ENCODE measurements around the gene PCSK5. TPM values are rescaled to one million over a fixed set of nuclear protein-coding genes. Genes with fewer than 3 reads are reported as not detected.

PCSK5 gene
- total RNA-seq, 2 experiments from 2014 or later = 3.0 to 3.1 TPM

DNA sequence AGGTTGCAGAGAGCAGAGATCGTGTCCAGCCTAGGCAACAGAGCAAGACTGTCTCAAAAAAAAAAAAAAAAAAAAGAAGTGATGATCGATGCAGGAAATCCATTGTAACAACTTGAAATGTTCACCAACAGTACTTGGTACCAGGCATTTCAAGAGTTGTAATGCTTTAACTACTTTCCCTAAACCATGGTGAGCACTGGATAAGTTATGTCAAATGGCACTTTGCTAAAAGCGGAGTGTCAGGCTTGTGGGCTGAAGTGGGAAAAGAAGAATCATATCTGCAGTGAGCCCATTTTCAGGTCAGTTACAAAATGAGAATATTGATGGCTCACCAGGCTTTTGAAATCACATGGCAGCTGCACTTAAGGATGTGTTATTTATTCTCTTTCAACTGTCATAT lies 301.5 kb downstream of the PCSK5 start:
- no peak overlapping the region for H3K4me3 Mint-ChIP-seq
- no peaks in the 10 kb centered on the region for H3K9me3 Mint-ChIP-seq (ENCODE audit: low read depth)
- ChIA-PET CTCF (no interaction called here), POLR2A (no interaction called here)
- H3K27ac Mint-ChIP-seq = no peak overlapping the region
- no peak for DNase-seq
- ATAC-seq = no peak
- H3K4me1 Mint-ChIP-seq = no peaks in the 10 kb centered on the region
- H3K36me3 Mint-ChIP-seq (ENCODE audit: low read depth) = peaks cover 23% of the 10 kb centered on the region
- intact Hi-C loops (cut with DNase I, micrococcal nuclease) = no loop called here
- no peaks in the 10 kb centered on the region for H3K27me3 Mint-ChIP-seq

DNA sequence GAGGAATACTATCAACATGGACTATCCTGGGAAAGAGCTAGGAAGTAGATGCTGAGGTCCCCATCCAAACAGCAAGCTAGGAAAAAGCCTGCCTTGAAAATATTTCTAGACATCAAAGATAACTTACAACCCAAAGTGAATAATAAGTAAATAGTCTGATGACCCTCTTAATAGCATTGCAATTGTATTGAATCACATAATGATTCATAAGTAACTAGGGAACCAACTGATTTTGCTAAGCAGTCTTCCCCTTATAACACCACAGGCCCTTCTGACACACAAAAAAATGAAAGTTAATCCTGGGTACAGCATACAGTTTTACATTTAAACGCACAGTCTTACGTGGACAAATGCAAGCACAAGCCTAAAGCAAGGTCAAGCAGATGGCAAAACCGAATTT lies 304.4 kb downstream of the PCSK5 start:
- no peak overlapping the region for H3K4me3 Mint-ChIP-seq
- H3K36me3 Mint-ChIP-seq (ENCODE audit: low read depth) = peaks cover 19% of the 10 kb centered on the region
- H3K27me3 Mint-ChIP-seq = no peaks in the 10 kb centered on the region
- DNase-seq (no peak), ATAC-seq (no peak)
- no peaks in the 10 kb centered on the region for H3K9me3 Mint-ChIP-seq (ENCODE audit: low read depth)
- ChIA-PET POLR2A (no interaction called here), CTCF (interaction anchor here (0.6 kb wide), 1 partner anchor 183 kb away, joined by 3 read pairs; no protein-coding TSS in a partner anchor)
- intact Hi-C loops (cut with DNase I, micrococcal nuclease) = no loop called here
- H3K4me1 Mint-ChIP-seq = no peaks in the 10 kb centered on the region
- H3K27ac Mint-ChIP-seq = no peak overlapping the region

- ChIA-PET CTCF (no interaction called here), POLR2A (no interaction called here)
- no peak for DNase-seq
- Mint-ChIP-seq H3K36me3 (ENCODE audit: low read depth) (peaks cover 2% of the 10 kb centered on the region), H3K27ac (no peak overlapping the region), H3K4me3 (no peak overlapping the region), H3K27me3 (no peaks in the 10 kb centered on the region), H3K4me1 (no peaks in the 10 kb centered on the region), H3K9me3 (ENCODE audit: low read depth) (no peaks in the 10 kb centered on the region)
- intact Hi-C loops (cut with DNase I, micrococcal nuclease) = no loop called here
- ATAC-seq = no peak
Observed at GRCh38 chr9:76198336-76198735, 307.9 kb downstream of the PCSK5 start.

DNA sequence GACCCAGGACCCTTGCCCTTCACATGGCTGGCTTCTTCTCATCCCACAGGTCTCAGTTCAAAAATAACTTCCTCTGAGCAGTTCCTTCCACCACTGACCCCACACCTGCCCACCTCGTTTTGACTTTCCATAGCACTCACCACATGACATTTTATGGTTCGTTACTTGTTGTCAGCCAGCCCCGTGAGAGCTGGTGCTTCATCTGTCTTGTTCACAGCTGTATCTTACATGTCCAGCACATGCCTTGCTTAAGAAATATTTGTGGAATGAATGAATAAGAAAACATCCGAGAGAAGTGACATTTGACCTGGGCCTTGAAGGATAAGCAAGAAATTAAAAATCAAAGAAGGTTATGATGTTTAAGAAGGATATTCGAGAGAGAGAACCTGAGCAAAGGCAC lies 309.8 kb downstream of the PCSK5 start:
- intact Hi-C loops (cut with DNase I, micrococcal nuclease) = no loop called here
- ChIA-PET CTCF (no interaction called here), POLR2A (no interaction called here)
- Mint-ChIP-seq H3K27me3 (peaks cover 3% of the 10 kb centered on the region), H3K36me3 (ENCODE audit: low read depth) (no peaks in the 10 kb centered on the region), H3K27ac (no peak overlapping the region), H3K4me1 (no peaks in the 10 kb centered on the region), H3K9me3 (ENCODE audit: low read depth) (no peaks in the 10 kb centered on the region), H3K4me3 (no peak overlapping the region)
- no peak for DNase-seq
- ATAC-seq = no peak

- H3K4me3 Mint-ChIP-seq = no peak overlapping the region
- intact Hi-C loops (cut with DNase I, micrococcal nuclease) = no loop called here
- H3K27ac Mint-ChIP-seq = no peak overlapping the region
- H3K36me3 Mint-ChIP-seq (ENCODE audit: low read depth) = no peaks in the 10 kb centered on the region
- ATAC-seq (no peak), DNase-seq (no peak)
- H3K9me3 Mint-ChIP-seq (ENCODE audit: low read depth) = no peaks in the 10 kb centered on the region
- ChIA-PET POLR2A (no interaction called here), CTCF (no interaction called here)
- H3K27me3 Mint-ChIP-seq = peaks cover 4% of the 10 kb centered on the region
- H3K4me1 Mint-ChIP-seq = no peaks in the 10 kb centered on the region
Observed at GRCh38 chr9:76200745-76201144, 310.3 kb downstream of the PCSK5 start.

DNA sequence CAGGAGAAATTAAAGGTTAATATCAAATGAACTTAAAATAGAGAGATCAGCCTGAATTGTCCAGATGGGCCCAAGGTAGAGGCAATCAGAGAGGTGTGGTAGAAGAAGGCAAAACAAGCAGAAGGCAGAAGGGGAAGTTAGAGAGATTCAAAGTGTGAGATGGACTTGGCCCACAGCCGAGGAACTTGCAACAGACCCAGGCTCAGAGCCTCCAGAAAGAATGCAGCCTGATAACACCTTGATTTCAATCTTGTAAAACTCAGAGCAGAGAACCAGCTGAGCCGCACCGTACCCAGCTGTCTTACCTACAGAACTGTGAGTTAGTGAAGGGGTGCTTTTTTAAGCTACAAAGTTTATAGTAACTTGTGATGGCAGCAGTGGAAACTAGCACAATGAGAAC lies 312.9 kb downstream of the PCSK5 start:
- CTCF ChIA-PET = interaction anchor here (0.7 kb wide), 1 partner anchor 335 kb away, joined by 3 read pairs; no protein-coding TSS in a partner anchor
- peaks cover 5% of the 10 kb centered on the region for H3K27me3 Mint-ChIP-seq
- no peak overlapping the region for H3K4me3 Mint-ChIP-seq

DNA sequence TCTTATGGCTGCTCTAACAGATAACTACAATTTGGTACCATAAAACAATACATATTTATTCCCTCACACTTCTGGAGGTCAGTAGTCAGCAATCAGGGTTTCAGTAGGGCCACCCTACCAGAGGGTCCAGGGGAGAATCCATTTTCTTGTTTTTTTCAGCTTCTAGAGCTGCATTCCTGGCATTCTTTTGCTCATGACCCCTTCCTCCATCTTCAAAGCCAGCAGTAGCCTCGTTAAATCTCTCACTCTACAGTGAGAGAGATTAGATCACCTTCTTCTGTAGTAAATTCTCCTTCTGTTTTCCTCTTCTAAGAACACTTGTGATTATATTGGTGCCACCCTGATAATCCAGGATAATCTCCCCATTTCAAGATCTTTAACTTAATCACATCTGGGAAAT lies 316.3 kb downstream of the PCSK5 start:
- Mint-ChIP-seq H3K9me3 (ENCODE audit: low read depth) (no peaks in the 10 kb centered on the region), H3K27ac (no peak overlapping the region), H3K4me3 (no peak overlapping the region), H3K36me3 (ENCODE audit: low read depth) (no peaks in the 10 kb centered on the region), H3K4me1 (no peaks in the 10 kb centered on the region), H3K27me3 (peaks cover 7% of the 10 kb centered on the region)
- ATAC-seq = no peak
- no peak for DNase-seq
- POLR2A ChIA-PET = interaction anchor here (0.6 kb wide), 1 partner anchor 287 kb away, joined by 3 read pairs; no protein-coding TSS in a partner anchor
- CTCF ChIA-PET = no interaction called here
- intact Hi-C loops (cut with DNase I, micrococcal nuclease) = no loop called here

More for the DNA sequence above, 312.9 kb downstream of the PCSK5 start:
- no peaks in the 10 kb centered on the region for H3K9me3 Mint-ChIP-seq (ENCODE audit: low read depth)
- no peaks in the 10 kb centered on the region for H3K4me1 Mint-ChIP-seq
- intact Hi-C loops (cut with DNase I, micrococcal nuclease) = no loop called here
- no peak for ATAC-seq
- no peak overlapping the region for H3K27ac Mint-ChIP-seq
- DNase-seq = no peak
- no peaks in the 10 kb centered on the region for H3K36me3 Mint-ChIP-seq (ENCODE audit: low read depth)
- POLR2A ChIA-PET = interaction anchor here (0.5 kb wide), 1 partner anchor 24 kb away, joined by 6 read pairs; no protein-coding TSS in a partner anchor

DNA sequence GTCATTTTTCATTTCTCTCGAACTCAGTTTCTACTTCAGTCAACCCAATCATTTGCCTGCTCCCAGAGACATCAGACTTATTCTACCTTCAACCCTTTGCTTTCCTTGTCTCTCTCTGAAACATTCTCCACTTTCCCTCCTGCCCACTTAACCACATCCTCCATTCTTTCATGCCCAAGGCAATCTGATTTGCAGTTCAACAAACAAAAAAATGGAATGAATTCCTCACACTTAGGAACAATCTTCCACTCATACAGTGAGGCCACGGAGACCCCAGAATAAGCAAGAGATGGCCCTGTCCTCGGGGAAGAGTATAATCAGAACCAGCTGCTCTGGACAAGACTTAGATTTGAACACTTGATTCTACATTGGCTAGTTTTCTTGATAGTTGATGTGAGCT lies 323.3 kb downstream of the PCSK5 start:
- H3K9me3 Mint-ChIP-seq (ENCODE audit: low read depth) = no peaks in the 10 kb centered on the region
- no peak overlapping the region for H3K27ac Mint-ChIP-seq
- no peak for ATAC-seq
- no peaks in the 10 kb centered on the region for H3K36me3 Mint-ChIP-seq (ENCODE audit: low read depth)
- ChIA-PET CTCF (no interaction called here), POLR2A (no interaction called here)
- H3K27me3 Mint-ChIP-seq = peaks cover 2% of the 10 kb centered on the region
- H3K4me3 Mint-ChIP-seq = no peak overlapping the region
- intact Hi-C loops (cut with DNase I, micrococcal nuclease) = no loop called here
- no peak for DNase-seq
- H3K4me1 Mint-ChIP-seq = no peaks in the 10 kb centered on the region

GRCh38 chr9:76215066-76215465 lies 324.6 kb downstream of the PCSK5 start:
- intact Hi-C loops (cut with DNase I, micrococcal nuclease) = no loop called here
- no peak for ATAC-seq
- Mint-ChIP-seq H3K27me3 (peaks cover 2% of the 10 kb centered on the region), H3K9me3 (ENCODE audit: low read depth) (no peaks in the 10 kb centered on the region), H3K4me1 (no peaks in the 10 kb centered on the region), H3K4me3 (no peak overlapping the region), H3K27ac (no peak overlapping the region), H3K36me3 (ENCODE audit: low read depth) (no peaks in the 10 kb centered on the region)
- ChIA-PET POLR2A (no interaction called here), CTCF (interaction anchor here (0.6 kb wide), 1 partner anchor 23 kb away, joined by 3 read pairs; no protein-coding TSS in a partner anchor)
- DNase-seq = no peak

DNA sequence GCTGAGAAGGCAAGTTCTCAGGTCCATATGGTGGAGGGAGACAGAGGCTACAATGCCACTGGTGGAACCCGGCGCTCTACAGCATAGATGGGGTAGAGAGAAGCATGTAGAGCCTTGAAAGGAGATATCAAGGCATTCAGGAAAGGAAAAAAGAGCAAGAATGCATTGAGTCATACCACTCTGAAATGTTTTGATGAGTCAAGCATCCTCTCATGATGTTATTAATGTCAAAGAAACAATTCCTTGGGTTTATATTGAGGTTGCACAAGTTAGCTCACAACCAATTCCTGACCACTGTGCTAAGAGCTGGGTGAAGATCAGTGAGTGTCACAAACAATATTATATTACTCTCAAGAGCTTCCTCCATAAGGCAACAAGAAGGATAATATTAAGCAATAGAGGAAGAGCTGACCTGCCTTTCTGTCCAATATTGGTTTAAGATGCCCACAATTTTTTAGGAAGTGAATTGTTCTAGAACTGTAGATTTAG lies 325.7 kb downstream of the PCSK5 start:
- ChIA-PET POLR2A (no interaction called here), CTCF (interaction anchor here (0.5 kb wide), 1 partner anchor 51 kb away, joined by 3 read pairs; no protein-coding TSS in a partner anchor)
- intact Hi-C loops (cut with DNase I, micrococcal nuclease) = no loop called here
- Mint-ChIP-seq H3K27ac (no peak overlapping the region), H3K27me3 (no peaks in the 10 kb centered on the region), H3K9me3 (ENCODE audit: low read depth) (no peaks in the 10 kb centered on the region), H3K36me3 (ENCODE audit: low read depth) (no peaks in the 10 kb centered on the region), H3K4me1 (no peaks in the 10 kb centered on the region), H3K4me3 (no peak overlapping the region)
- ATAC-seq (no peak), DNase-seq (no peak)

- intact Hi-C loops (cut with DNase I, micrococcal nuclease) = no loop called here
- Mint-ChIP-seq H3K4me3 (no peak overlapping the region), H3K36me3 (ENCODE audit: low read depth) (no peaks in the 10 kb centered on the region), H3K27ac (no peak overlapping the region), H3K4me1 (no peaks in the 10 kb centered on the region), H3K9me3 (ENCODE audit: low read depth) (no peaks in the 10 kb centered on the region), H3K27me3 (no peaks in the 10 kb centered on the region)
- POLR2A ChIA-PET = no interaction called here
- ATAC-seq (no peak), DNase-seq (no peak)
- CTCF ChIA-PET = interaction anchor here (1.0 kb wide), 1 partner anchor 8 kb away, joined by 3 read pairs; no protein-coding TSS in a partner anchor
Observed at GRCh38 chr9:76218117-76218885, 327.8 kb downstream of the PCSK5 start.

DNA sequence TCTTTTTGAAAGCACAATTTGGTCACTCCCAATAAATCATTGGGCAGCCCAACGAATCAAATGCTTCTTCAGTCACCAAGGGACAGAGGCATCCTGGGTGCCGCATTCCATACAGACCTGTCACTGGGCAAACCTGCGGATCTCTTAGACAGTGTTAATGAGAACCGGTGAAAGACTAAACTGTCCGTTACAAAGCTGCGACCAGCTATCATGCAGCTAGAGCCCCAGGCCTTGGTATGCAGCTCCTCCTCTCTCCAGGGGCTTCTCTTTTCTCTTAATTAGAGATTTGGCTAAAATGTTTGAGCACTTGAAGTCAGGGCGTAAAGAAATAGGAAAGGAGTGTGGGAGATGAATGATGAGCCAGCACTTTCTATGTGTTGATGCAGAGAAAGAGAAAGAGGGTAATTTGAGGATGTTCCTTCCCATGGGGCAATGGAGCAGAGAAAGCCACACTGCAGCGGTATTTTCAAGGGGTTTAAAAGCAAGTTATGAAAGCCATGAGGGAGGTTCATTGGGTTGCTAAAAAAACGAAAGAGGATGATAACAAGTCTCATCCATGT lies 328.5 kb downstream of the PCSK5 start:
- CTCF ChIA-PET = interaction anchor here (1.0 kb wide), 1 partner anchor 9 kb away, joined by 3 read pairs; no protein-coding TSS in a partner anchor
- H3K36me3 Mint-ChIP-seq (ENCODE audit: low read depth) = no peaks in the 10 kb centered on the region
- no peak overlapping the region for H3K4me3 Mint-ChIP-seq

More for the DNA sequence above, 328.5 kb downstream of the PCSK5 start:
- DNase-seq (no peak), ATAC-seq (no peak)
- intact Hi-C loops (cut with DNase I, micrococcal nuclease) = no loop called here
- H3K9me3 Mint-ChIP-seq (ENCODE audit: low read depth) = no peaks in the 10 kb centered on the region
- POLR2A ChIA-PET = no interaction called here
- H3K27me3 Mint-ChIP-seq = no peaks in the 10 kb centered on the region
- H3K27ac Mint-ChIP-seq = no peak overlapping the region
- no peaks in the 10 kb centered on the region for H3K4me1 Mint-ChIP-seq

All from activated CD4-positive, alpha-beta T cell treated with anti-CD3 and anti-CD28 coated beads for 36 hours (primary cell).